ENCODE results near the gene PTPRO. TPM values are rescaled to one million over a fixed set of nuclear protein-coding genes. Genes with fewer than 3 reads are reported as not detected.
A peak's percentile ranks its signal among the peaks of the same experiment; 100 is the strongest.

Gene PTPRO
- total RNA-seq, 4 donors from 2014 or later = 1.5 to 15.3 (median 8.0) TPM

DNA sequence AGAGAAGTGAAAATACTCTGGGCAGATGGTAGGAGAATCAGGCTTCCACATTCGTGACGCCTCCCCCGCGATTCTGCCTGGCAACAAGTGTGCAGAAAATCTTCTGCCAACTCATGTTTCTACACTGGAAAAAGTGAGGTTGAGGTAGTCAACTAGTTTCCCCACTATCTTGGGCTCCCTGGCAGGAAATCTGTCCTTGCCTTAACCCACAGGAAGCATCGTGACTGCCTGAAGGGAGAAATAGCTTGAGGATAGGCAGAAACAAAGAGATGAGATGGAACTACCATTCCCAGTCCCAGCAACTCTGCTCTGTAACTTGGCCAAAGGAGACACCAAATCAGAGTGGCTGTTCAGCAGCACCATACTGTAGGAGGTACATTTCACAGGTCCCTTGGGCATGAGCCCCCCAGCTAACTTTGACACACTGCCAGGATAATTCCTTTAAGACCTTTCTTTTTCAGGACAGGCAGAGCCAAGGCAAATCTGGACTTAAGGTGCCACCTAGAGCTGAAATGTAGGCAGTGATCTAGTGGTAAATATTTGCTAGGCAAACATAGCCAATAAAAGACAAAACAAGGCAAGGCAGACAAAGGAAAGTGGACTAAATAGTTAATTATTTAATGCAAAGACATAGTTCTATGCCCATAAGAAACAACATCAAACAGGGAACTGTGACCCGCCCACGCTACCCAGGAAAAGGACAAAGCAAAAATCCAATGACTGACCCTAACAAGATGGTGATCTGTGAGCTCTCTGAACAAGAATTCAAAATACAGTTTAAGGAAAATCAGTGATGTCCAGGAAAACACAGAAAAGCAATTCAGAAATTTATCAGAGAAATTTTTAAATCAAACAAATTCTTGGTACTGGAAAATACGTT, 205.1 kb downstream of the PTPRO start:
- Histone ChIP-seq H3K4me3 (no peak overlapping the region), H3K36me3 (no peaks in the 10 kb centered on the region), H3K27me3 (no peaks in the 10 kb centered on the region), H3K9me3 (peaks cover 0 to 4% of the 10 kb centered on the region in 2 donors), H3K4me1 (no peaks in the 10 kb centered on the region), H3K27ac (no peak overlapping the region)
- TF ChIP-seq, protein P1, sequence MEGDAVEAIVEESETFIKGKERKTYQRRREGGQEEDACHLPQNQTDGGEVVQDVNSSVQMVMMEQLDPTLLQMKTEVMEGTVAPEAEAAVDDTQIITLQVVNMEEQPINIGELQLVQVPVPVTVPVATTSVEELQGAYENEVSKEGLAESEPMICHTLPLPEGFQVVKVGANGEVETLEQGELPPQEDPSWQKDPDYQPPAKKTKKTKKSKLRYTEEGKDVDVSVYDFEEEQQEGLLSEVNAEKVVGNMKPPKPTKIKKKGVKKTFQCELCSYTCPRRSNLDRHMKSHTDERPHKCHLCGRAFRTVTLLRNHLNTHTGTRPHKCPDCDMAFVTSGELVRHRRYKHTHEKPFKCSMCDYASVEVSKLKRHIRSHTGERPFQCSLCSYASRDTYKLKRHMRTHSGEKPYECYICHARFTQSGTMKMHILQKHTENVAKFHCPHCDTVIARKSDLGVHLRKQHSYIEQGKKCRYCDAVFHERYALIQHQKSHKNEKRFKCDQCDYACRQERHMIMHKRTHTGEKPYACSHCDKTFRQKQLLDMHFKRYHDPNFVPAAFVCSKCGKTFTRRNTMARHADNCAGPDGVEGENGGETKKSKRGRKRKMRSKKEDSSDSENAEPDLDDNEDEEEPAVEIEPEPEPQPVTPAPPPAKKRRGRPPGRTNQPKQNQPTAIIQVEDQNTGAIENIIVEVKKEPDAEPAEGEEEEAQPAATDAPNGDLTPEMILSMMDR (IDR thresholded peaks at IDR 0.05) = no peak
- no peak for TF ChIP-seq POLR2A (IDR thresholded peaks at IDR 0.05)
- DNase-seq = no peak
- intact Hi-C loops (cut with DNase I; ENCODE audit: low total_unique reads) = no loop called here

DNA sequence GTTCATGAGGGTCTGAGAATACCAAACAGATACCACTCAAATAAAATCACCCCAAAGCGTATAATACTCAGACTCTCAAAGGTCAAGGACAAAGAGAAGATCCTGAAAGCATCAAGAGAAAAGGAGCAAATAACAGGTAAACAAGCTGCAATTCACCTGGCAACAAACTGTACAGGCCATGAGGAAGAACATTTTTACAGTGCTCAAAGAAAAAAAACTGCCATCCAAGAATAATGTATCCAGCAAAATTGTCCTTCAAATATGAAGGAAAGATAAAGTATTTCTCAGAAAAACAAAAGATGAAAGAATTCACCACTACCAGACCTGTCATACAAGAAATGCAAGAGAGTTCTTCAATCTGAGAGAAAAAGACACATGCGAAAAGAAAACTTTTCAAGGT, 206.4 kb downstream of the PTPRO start:
- peaks cover 0 to 4% of the 10 kb centered on the region in 2 donors for H3K9me3 ChIP-seq
- intact Hi-C loops (cut with DNase I; ENCODE audit: low total_unique reads) = no loop called here
- TF ChIP-seq, protein P1 (IDR thresholded peaks at IDR 0.05) = no peak
- TF ChIP-seq POLR2A (IDR thresholded peaks at IDR 0.05) = no peak

DNA sequence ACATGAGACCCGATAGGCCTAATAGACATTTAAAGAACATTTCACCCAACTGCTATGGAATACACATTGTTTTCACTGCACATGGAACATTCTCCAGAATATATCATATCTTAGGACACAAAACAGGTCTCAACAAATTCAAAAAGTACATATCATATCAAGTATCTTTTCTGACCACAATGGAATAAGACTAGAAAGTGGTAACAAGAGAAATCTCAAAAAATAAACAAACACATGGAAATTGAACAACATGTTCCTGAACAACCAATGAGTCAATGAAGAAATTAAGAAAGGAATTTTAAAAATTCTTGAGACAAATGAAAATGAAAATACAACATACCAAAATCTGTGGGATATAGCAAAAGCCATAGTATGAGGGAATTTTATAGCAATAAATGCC, 208.1 kb downstream of the PTPRO start:
- no peak overlapping the region for H3K27ac ChIP-seq
- no peaks in the 10 kb centered on the region for H3K36me3 ChIP-seq
- H3K9me3 ChIP-seq = peaks cover 0 to 4% of the 10 kb centered on the region in 2 donors
- H3K27me3 ChIP-seq = no peaks in the 10 kb centered on the region
- no peaks in the 10 kb centered on the region for H3K4me1 ChIP-seq
- intact Hi-C loops (cut with DNase I; ENCODE audit: low total_unique reads) = no loop called here
- DNase-seq = no peak
- TF ChIP-seq POLR2A (IDR thresholded peaks at IDR 0.05) = no peak
- TF ChIP-seq, protein P1 (IDR thresholded peaks at IDR 0.05) = no peak
- no peak overlapping the region for H3K4me3 ChIP-seq

More for the DNA sequence above, 206.4 kb downstream of the PTPRO start:
- no peaks in the 10 kb centered on the region for H3K36me3 ChIP-seq
- no peak for DNase-seq
- no peak overlapping the region for H3K27ac ChIP-seq
- H3K4me1 ChIP-seq = no peaks in the 10 kb centered on the region
- H3K27me3 ChIP-seq = no peaks in the 10 kb centered on the region
- no peak overlapping the region for H3K4me3 ChIP-seq

DNA sequence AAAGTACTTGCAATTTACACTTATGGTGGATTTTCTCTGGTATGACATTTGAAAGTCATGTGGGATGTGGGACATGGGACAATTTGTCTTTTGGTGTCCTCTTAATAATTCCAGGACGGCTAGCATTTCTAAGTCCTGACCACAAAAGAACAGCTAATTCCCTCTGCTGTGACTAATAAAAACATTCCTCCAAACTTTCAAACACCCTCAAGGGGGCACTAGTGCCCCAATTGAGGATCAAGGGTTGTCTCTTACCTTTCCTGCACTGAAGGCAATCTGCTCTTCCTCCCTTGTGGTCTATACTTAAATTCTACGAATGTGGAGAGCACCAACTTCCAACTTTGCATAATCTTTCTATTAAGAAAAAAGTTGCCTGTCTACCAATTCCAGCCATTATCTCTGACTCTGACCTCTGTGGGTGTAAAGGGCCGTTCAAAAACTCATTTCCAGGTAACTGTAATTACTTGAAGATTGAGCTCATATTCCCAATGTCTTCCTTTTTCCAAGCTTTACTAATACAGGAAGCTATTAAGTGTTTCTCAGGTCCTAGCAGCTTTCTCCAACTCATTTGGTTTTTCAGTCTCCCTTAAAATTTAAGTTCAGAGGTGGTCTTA, 210.2 kb downstream of the PTPRO start:
- Histone ChIP-seq H3K27me3 (no peaks in the 10 kb centered on the region), H3K27ac (no peak overlapping the region), H3K4me3 (no peak overlapping the region), H3K4me1 (peaks cover 0 to 6% of the 10 kb centered on the region in 2 donors), H3K36me3 (no peaks in the 10 kb centered on the region), H3K9me3 (peaks cover 0 to 4% of the 10 kb centered on the region in 2 donors)
- TF ChIP-seq, protein P1 (IDR thresholded peaks at IDR 0.05) = peak; percentile 48 to 58 (median 55)
- no peak for TF ChIP-seq POLR2A (IDR thresholded peaks at IDR 0.05)
- intact Hi-C loops (cut with DNase I; ENCODE audit: low total_unique reads) = no loop called here
- no peak for DNase-seq

DNA sequence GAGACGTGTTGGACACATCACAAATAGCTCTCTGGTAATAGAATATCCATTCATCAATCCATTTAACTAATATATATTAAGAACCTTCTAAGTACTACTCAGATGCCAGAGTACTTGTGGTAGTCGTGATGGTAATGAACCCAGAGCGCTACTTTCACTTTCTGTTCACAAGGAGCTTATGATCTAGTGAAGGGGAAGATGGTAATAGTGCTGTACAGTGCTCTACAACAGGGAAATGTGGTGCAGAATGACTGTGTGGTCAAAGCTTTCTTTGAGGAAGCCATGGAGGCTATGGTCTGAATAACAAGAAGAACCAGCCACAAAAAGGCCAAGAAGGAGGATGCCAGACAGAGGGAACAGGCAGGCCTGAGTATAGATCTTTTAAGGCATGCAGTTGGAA, 212.0 kb downstream of the PTPRO start:
- no peaks in the 10 kb centered on the region for H3K9me3 ChIP-seq
- H3K27ac ChIP-seq = peak overlapping the region; percentile 72 to 92
- H3K27me3 ChIP-seq = no peaks in the 10 kb centered on the region
- intact Hi-C loops (cut with DNase I; ENCODE audit: low total_unique reads) = no loop called here
- H3K4me1 ChIP-seq = peaks cover 0 to 6% of the 10 kb centered on the region in 2 donors
- no peak overlapping the region for H3K4me3 ChIP-seq
- no peak for DNase-seq
- H3K36me3 ChIP-seq = no peaks in the 10 kb centered on the region
- TF ChIP-seq, protein P1 (IDR thresholded peaks at IDR 0.05) = no peak
- TF ChIP-seq POLR2A (IDR thresholded peaks at IDR 0.05) = no peak
